HG03103 (cell line): ENCODE results near the gene PC.
"Not testable (repeated sequence)": the region's sequence is repeated elsewhere in the genome, so short reads cannot be mapped to it uniquely, and the experiment has no call there.

Source experiments
- ATAC-seq: cut with Tn5 transposase; IDR thresholded peaks from one replicate; pipeline ENCODE4 v1.9.1; 2021; ENCODE audit warnings: low read depth; ENCODE audit not compliant: unreplicated experiment

PC gene, protein sequence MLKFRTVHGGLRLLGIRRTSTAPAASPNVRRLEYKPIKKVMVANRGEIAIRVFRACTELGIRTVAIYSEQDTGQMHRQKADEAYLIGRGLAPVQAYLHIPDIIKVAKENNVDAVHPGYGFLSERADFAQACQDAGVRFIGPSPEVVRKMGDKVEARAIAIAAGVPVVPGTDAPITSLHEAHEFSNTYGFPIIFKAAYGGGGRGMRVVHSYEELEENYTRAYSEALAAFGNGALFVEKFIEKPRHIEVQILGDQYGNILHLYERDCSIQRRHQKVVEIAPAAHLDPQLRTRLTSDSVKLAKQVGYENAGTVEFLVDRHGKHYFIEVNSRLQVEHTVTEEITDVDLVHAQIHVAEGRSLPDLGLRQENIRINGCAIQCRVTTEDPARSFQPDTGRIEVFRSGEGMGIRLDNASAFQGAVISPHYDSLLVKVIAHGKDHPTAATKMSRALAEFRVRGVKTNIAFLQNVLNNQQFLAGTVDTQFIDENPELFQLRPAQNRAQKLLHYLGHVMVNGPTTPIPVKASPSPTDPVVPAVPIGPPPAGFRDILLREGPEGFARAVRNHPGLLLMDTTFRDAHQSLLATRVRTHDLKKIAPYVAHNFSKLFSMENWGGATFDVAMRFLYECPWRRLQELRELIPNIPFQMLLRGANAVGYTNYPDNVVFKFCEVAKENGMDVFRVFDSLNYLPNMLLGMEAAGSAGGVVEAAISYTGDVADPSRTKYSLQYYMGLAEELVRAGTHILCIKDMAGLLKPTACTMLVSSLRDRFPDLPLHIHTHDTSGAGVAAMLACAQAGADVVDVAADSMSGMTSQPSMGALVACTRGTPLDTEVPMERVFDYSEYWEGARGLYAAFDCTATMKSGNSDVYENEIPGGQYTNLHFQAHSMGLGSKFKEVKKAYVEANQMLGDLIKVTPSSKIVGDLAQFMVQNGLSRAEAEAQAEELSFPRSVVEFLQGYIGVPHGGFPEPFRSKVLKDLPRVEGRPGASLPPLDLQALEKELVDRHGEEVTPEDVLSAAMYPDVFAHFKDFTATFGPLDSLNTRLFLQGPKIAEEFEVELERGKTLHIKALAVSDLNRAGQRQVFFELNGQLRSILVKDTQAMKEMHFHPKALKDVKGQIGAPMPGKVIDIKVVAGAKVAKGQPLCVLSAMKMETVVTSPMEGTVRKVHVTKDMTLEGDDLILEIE

DNA sequence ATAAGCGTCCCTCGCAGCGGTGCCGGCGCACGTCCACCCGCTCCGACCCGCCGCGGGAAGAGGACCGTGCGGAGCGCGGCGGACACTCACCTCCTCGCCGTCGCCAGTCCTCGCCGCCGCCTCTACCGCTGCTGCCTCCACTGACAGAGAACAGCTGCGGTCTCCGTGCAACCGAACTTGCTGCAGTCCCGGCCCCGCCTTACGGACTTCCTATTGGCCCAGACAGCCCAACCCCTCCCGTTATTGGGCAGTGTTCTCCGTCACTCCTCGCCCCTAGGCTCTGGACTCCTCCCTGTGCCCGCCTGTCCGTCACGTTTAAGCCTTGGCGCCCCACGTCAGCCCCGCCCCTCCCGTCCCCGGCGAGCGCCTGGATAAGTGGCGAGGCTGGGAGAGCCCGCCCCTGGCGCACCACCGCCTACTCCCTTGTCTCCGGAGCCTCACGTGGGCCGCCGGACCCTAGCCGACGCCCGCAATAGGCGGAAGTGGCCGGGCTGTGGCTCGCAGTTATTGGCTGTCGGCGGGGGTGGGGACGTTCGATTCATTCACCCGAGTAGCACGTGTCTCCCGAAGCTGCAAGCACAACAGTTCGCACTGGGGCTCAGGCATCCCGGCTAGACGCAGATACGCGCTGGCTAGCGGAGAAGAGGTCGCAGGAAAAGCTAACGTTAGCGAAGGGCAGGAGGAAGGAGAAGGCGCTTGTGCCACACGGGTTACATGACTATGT, at the start of gene PC:
TSS of gene PC (minus strand) at position 152 of the 724 bp plus-strand sequence. CDS start 86,224 bp downstream, outside the sequence.
- peak; percentile 85 for ATAC-seq

DNA sequence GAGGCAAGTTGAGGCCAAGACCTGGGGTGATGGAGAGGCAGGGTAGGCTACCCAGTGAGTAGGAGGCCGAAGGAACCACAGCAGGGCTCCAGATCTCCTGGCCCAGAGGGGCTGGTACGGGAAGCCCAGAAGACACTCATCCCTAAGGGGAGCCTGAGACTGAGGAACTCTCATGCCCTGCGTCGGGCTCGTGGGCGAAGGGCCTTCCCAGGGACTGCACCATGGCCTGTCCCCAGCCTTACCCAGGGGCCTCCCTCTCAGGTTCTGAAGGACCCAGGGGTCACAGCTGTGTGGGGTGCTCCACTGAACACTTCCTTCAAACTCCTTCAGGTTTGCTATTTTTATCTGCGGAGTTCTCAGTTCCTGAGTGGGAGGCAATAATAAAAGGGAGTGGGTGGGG, 48.9 kb upstream of the PC start:
- no peak for ATAC-seq

DNA sequence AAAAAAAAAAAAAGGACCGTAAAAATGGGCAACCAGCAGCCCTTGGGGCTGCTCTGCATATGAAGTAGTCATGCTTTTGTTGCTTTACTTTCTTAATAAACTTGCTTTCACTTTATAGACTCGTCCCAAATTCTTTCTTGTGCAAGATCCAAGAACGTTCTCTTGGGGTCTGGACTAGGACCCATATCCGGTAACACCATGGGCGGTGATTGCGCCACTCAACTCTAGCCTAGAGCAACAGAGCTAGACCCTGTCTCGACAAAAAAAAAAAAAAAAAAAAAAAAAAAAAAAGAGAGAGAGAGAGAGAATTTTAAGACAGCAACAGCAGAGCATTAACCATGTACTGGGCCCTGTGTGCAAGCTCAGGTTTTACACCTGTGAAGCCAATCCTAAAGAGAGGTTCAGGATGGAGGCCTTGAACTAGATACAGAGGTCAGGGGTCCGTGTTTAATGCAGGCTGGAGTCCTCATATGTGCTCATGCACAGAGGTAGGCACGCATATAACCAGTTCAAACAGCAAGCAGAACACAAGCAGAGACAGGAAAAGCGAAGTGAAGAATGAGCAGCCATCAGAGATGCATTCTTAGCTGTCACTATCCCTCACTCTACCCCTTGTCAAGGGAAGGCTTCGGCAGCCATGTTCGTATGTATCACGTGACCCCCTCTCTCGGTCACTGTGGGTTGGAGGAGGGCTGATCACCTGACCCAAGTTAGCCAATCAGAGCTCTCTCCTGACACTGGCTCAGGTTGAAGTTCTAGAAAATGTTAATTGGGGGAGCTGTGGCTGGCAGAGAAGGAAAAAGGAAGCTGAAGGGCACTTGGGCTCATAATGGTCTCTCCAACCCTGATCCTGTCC, 48.1 kb upstream of the PC start:
- ATAC-seq: no peak

DNA sequence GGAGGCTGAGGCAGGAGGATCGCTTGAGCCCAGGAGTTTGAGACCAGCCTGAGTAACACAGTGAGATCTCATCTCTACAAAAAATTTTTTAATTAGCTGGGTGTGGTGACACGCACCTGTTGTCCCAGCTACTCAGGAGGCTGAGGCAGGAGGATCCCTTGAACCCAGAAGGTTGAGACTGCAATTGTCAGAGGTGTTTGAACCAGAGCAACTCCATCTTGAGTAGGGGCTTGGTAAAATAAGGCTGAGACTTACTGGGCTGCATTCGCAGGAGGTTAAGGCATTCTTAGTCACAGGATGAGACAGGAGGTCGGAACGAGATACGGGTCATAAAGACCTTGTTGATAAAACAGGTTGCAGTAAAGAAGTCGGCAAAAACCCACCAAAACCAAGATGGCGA, 47.0 kb upstream of the PC start:
- ATAC-seq: not testable (repeated sequence)

DNA sequence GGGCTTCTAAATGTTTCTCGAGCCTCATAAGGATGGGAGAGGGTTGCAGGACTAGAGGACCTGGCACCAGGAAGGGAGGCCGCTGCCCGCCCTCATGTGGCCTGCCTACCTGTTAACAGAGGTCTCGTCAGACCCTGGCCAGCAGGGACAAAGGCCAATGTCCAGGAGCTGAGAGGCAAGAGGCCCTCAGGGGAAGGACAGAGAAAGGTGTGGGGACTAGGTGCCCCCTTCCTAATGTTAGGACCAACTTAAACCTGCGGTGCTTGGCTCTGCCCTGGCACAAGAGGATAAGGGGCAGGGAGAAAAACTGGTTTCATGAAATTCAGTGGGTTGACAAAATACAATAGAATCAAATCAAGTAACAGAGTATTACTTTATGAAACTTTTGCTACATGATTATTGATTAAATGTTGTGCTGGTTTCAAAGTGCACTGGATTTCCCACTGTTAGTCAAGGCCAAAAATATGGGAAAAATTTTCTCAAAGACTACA, 44.8 kb upstream of the PC start:
- no peak for ATAC-seq

DNA sequence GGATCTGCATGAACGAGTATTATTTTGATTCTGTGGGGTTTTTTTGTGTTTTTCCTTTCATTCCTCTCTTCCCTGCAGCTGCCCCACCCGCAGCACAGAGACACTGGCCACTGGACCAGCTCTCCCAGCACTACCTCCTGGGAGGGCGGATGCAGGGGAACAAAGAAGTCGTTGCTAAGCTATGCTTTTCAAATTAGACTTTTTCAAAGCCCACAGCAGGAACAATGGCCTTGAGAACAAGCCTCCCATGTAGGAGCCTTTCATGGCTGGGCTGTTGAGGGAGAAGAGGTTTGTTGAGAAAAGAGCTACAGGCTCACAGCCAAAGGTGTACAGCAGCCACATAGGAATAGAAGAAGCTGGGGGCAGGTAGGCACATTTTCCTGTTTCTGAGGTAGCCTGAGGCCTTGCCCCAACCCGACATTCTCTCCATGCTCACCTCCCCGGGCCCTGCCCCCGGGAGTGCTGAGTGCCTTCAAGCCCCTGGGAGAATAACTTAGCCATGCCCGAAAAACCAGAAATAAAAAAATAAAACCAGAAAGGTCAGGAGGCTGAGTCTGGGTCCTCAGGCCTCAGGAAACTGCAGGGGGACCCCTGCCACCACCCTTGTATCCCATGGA, 44.2 kb upstream of the PC start:
- no peak for ATAC-seq

DNA sequence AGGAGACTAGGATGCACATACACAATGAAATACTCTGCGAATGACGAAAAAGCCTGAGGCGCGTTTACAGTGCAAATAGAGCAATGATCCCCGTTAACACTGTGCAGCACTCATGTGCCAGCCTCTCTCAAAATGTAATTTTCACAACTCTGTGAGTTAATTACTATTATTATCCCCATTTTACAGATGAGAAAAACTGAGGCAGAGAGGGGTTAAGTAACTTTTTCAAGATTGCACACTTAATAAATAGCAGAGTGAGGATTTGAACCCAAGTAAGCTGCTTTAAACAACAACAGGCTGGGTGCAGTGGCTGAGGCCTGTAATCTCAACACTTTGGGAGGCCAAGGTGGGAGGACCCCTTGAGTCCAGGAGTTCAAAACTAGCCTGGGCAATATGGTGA, 43.1 kb upstream of the PC start:
- no peak for ATAC-seq

DNA sequence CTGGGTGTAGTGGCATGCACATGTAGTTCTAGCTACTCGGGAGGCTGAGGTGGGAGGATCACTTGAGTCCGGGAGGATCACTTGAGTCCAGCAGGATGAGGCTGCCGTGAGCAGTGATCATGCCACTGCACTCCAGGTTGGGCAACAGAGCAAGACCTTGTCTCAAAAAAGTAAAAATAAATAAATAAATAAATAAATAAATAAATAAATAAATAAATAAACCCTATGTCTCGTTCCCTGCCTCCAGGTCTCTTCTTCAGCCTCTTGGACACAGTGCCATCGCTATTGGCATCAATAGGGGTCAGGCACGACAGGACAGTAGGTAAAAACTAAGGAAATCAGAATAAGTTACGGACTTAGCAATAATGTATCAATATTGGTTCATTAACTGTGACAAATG, 41.4 kb upstream of the PC start:
- ATAC-seq: no peak

DNA sequence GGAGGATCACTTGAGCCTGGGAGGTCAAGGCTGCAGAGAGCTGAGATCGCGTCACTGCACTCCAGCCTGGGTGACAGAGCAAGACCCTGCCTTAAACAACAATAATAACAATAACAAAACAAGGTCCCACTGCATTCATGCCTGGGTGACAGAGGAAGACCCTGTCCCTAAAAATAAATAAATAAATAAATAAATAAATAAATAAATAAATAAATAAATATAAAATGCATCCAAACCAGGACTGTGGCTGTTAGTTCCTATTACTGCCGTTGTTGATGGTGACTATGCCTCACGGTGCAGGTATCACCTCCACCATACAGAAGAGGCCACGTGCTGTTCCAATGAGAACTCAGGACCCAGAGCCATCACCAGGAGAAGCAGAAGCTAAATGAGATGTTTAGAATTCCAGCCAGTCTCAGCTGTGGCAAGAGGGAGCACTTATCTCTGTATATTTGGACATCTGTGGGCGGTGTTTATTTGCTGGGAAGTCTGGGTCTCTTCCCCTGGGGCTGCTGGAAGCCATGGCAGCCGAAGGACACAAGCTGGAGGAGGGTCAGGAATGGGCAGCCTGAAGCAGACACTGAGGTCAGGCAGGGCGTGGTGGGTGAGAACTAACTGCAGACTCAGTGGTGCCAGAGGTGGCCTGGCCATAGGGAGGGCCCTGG, 38.6 kb upstream of the PC start:
- no peak for ATAC-seq

DNA sequence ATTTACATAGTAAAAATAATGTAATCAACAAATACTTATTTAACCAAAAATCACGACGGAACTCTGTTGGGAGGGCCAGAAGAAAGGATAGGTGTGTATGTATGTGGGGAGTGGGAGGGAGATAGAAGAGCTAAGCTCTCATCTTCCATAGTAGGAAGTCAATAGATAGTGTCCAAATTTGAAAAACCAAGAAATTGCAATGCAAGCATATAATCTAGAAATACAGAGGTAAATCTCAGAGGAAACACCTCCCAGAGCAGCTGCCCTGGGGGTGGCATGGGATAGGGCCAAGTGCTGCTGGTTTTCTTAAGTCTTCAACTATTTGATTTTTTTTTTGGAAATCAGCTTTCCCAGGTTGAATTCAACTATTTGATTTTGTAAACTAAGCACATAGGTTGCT, 33.9 kb upstream of the PC start:
- ATAC-seq: no peak

DNA sequence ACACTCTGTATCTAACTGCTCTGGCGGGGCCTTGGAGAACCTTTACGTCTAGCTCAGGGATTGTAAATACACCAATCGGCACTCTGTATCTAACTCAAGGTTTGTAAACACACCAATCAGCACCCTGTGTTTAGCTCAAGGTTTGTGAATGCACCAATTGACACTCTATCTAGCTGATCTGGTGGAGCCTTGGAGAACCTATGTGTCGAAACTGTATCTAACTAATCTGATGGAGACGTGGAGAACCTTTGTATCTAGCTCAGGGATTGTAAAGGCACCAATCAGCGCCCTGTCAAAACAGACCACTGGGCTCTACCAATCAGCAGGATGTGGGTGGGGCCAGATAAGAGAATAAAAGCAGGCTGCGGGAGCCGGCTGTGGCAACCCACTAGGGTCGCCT, 31.2 kb upstream of the PC start:
- ATAC-seq: not testable (repeated sequence)

DNA sequence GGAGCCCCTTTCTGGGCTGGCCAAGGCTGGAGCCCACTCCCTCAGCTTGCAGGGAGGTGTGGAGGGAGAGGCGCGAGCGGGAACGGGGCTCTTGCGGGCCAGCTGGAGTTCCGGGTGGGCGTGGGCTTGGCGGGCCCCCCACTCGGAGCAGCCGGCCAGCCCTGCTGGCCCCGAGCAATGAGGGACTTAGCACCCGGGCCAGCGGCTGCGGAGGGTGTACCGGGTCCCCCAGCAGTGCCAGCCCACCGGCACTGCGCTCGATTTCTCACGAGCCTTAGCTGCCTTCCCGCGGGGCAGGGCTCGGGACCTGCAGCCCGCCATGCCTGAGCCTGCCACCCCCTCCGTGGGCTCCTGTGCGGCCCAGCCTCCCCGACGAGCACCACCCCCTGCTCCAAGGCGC, 30.6 kb upstream of the PC start:
- not testable (repeated sequence) for ATAC-seq

DNA sequence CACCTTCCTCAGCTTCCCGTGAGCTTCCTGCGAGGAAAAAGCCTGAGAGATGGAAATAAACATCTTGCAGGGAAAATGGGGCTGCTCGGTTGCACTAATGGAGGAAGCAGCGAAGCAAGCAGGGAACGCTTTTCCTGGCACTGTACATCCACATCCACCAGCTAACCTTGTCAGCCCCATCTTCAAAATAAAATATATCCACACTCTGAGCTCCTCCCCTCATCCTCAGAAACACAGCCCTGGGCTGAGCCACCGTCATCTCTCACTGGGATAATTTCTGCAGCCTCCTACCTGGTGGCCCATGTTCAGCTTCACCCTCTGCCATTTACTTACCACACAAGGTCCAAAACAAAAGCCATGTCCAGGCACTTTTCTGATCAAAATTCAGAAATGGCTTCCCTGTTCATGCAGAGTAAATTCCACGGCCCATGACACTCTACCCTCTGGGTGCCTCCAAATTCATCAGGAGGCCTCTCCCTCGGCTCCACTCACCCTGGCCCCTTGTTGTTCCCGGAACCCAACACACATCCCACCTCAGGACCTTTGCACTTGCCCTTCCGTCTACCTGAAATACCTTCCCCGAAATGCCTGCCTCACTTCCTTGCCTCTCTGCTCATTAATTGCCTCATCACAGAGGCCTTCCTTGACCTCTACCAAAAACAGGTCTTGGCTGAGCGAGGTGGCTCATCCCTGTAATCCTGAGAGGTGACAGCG, 29.9 kb upstream of the PC start:
- ATAC-seq: no peak

DNA sequence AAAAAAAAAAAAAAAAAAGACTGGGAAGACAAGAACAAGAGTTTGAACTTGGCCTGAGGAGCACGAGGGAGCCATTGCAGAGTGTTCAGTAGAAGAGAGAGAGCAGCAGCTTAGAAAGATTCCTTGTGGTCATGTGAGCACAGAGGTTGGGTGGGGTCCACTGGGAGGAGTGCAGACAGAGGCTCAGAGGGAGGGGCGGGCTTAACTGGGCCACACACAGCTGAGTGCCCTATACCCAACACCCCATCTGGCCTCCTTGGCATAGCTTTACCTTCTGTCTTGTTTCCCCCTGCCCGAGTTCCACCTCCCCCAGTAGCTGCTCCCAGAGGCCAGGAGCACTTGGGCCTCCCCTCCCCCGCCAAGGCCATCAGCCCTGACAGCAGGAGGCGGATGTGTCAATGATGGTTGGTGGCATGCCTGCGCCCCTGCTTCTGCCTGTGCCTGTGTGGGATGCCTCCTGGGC, 29.0 kb upstream of the PC start:
- ATAC-seq: no peak

DNA sequence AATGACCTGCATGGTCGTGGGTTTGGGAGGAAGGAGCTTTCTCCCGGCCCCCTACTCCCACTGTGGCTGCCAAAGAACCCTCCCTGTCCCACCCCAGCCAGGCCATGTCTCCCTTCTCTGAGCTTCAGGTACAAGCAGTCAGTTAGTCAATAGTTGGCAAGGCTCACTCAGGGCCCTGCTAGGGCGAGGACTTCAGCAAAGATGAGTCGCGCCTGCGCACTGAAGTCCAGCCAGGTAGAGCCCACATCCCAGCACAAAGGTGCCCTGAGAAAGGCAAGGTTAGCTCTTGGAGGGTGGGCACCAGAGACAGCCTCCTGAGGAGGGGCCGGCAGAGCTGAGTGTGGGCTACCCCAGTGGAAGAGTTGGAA, 28.0 kb upstream of the PC start:
- ATAC-seq: no peak

DNA sequence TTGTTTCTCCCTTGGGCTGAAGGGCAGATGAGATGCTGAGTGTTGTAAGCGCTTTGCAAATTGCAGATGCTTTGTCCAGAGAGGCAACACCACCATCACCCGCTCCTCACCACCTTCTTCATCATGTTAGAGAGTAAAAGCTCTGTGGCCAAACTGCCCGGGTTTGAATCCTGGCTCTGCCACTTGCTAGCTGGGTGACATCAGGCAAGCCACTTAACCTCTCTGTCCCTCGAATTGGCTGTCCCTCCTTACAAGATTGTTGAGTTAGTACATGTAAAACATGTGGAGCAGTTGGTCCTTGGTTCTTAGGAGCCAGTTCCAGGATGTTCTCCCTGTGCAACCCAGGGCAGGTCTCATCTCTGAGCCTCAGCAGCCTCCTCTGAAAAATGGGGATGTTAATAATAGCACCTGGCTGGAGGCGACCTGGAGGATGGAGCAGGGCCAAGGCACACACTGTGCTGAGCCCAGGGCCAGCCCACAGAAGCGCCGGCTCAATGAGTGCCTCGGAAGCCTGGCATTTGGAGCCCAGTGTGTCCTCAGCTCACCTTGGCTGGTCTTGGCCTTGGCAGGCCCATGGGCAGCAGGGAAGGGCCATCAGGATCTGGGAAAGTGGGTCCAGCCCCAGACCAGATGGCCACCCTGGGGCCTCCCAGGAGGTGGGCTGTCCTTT, 27.5 kb upstream of the PC start:
- ATAC-seq: no peak

DNA sequence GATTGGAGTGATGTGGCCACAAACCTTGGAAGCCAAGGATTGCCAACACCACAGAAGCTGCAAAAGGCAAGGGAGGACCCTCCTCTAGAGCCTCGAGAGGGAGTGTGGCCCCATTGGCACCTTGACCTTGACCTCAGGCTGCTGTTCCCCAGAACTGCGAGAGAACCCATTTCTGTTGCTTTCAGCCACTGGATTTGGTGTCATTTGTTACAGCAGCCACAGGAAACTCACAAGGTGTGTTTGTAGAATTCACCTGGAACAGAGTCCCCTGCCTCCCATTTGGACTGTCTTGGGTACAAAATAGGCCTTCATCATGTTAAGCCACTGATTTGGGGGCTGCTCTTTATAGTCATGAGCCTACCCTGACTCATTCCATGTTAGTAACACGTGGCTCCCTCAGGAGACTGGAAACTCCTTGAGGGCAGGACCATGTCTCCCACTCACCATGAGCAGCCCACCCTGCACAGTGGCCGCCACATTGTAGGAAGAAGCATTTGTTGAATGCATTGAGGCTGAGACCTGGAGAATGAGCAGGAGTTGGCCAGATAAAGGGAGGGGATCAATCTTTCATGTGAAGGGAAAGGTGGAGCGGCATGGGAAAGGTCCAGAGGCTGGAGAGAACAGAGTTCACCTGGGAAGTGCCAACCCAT, 25.2 kb upstream of the PC start:
- ATAC-seq: no peak
